Measurements from ENCODE around the gene MVB12B. TPM values are rescaled to one million over a fixed set of nuclear protein-coding genes. Genes with fewer than 3 reads are reported as not detected.

Gene MVB12B
- total RNA-seq, 2 experiments from 2014 or later = 14.3 to 15.3 TPM

GRCh38 chr9:126516561-126516935 lies 189.9 kb downstream of the MVB12B start:
- Histone ChIP-seq H3K4me3 (ENCODE audit: low read length) (peak overlapping the region; percentile 62), H3K9me3 (ENCODE audit: control insufficient read depth in 1 of 2, insufficient read depth in 1 of 2, low read length in 2 of 2) (peaks cover 0 to 14% of the 10 kb centered on the region in 2 experiments), H3K36me3 (ENCODE audit: insufficient read depth, low read length) (no peaks in the 10 kb centered on the region), H3K27ac (ENCODE audit: low read depth in 1 of 2, low read length in 2 of 2) (peak overlapping the region in 1 of 2 donors; percentile 42), H3K4me1 (ENCODE audit: insufficient read depth, low read length) (peaks cover 40% of the 10 kb centered on the region), H3K27me3 (ENCODE audit: control insufficient read depth in 1 of 2, insufficient read depth in 2 of 2, low read length in 2 of 2) (peaks cover 30 to 48% of the 10 kb centered on the region in 2 experiments)
- peaks cover 74% of the 10 kb centered on the region for H3K27me3 Mint-ChIP-seq
- DNase-seq = no peak
- H3K9me3 Mint-ChIP-seq = no peaks in the 10 kb centered on the region
- no peaks in the 10 kb centered on the region for H3K36me3 Mint-ChIP-seq (ENCODE audit: low read depth)
- intact Hi-C loops (cut with DNase I, micrococcal nuclease) = no loop called here
- ChIA-PET CTCF (interaction anchor here (0.6 to 2.1 kb wide), 4 partner anchors 16 to 41 kb away, joined by 3 to 6 read pairs (median 4); no protein-coding TSS in a partner anchor), POLR2A (interaction anchor here (1.6 kb wide), 1 partner anchor 41 kb away, joined by 5 read pairs; no protein-coding TSS in a partner anchor)
- peak overlapping the region; percentile 78 for H3K4me3 Mint-ChIP-seq
- TF ChIP-seq, protein P1, sequence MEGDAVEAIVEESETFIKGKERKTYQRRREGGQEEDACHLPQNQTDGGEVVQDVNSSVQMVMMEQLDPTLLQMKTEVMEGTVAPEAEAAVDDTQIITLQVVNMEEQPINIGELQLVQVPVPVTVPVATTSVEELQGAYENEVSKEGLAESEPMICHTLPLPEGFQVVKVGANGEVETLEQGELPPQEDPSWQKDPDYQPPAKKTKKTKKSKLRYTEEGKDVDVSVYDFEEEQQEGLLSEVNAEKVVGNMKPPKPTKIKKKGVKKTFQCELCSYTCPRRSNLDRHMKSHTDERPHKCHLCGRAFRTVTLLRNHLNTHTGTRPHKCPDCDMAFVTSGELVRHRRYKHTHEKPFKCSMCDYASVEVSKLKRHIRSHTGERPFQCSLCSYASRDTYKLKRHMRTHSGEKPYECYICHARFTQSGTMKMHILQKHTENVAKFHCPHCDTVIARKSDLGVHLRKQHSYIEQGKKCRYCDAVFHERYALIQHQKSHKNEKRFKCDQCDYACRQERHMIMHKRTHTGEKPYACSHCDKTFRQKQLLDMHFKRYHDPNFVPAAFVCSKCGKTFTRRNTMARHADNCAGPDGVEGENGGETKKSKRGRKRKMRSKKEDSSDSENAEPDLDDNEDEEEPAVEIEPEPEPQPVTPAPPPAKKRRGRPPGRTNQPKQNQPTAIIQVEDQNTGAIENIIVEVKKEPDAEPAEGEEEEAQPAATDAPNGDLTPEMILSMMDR (IDR thresholded peaks at IDR 0.05) = no peak
- H3K4me1 Mint-ChIP-seq (ENCODE audit: low read depth) = peaks cover 34% of the 10 kb centered on the region
- H3K27ac Mint-ChIP-seq = peak overlapping the region; percentile 10
- no peak for ATAC-seq (ENCODE audit: poor library complexity)

- H3K27ac ChIP-seq (ENCODE audit: low read depth in 1 of 2, low read length in 2 of 2) = peak overlapping the region in 1 of 2 donors; percentile 42
- Mint-ChIP-seq H3K4me3 (peak overlapping the region; percentile 78), H3K27ac (peak overlapping the region; percentile 10), H3K36me3 (ENCODE audit: low read depth) (no peaks in the 10 kb centered on the region), H3K4me1 (ENCODE audit: low read depth) (peaks cover 34% of the 10 kb centered on the region), H3K27me3 (peaks cover 70% of the 10 kb centered on the region), H3K9me3 (no peaks in the 10 kb centered on the region)
- ATAC-seq (ENCODE audit: poor library complexity) (peak; percentile 48), DNase-seq (peak in 4 of 14 experiments; percentile 30 to 70 (median 62))
- ChIA-PET CTCF (interaction anchor here (1.0 to 1.7 kb wide), 4 partner anchors 16 to 41 kb away, joined by 4 to 7 read pairs (median 6); no protein-coding TSS in a partner anchor), POLR2A (interaction anchor here (1.2 to 1.6 kb wide), 3 partner anchors 41 to 120 kb away, joined by 3 to 5 read pairs (median 4); no protein-coding TSS in a partner anchor)
- peaks cover 40% of the 10 kb centered on the region for H3K4me1 ChIP-seq (ENCODE audit: insufficient read depth, low read length)
- H3K36me3 ChIP-seq (ENCODE audit: insufficient read depth, low read length) = no peaks in the 10 kb centered on the region
- intact Hi-C loops (cut with DNase I, micrococcal nuclease) = no loop called here
- peak overlapping the region; percentile 62 for H3K4me3 ChIP-seq (ENCODE audit: low read length)
- peaks cover 0 to 14% of the 10 kb centered on the region in 2 experiments for H3K9me3 ChIP-seq (ENCODE audit: control insufficient read depth in 1 of 2, insufficient read depth in 1 of 2, low read length in 2 of 2)
- TF ChIP-seq, protein P1 (IDR thresholded peaks at IDR 0.05) = no peak
- peaks cover 30 to 48% of the 10 kb centered on the region in 2 experiments for H3K27me3 ChIP-seq (ENCODE audit: control insufficient read depth in 1 of 2, insufficient read depth in 2 of 2, low read length in 2 of 2)
Observed at GRCh38 chr9:126516936-126517832, 190.6 kb downstream of the MVB12B start.

DNA sequence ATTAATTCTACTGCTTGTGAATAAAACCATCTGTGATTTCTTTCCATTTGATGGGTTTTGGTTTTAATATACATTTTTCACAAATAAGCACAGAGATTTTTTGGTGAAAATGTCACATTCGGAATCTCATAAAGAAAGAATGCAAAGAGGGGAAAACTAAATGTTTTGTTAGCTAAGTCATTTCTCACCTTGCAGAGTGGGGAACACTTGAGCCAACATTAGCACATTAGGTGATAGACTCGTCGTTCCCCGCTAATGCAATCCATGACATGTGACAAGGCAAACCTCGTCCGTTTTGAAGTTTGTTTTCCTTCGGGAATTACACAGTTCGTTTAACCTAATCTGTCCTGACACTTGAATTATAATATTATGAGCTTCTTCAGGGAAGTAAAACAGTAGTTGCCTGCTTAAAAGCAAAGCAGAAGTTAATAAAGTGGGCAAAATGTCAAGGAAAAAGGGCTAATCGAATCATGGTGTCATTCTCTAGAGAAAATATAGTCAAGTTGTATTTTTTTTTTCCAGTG lies 191.3 kb downstream of the MVB12B start:
- Mint-ChIP-seq H3K27me3 (peaks cover 63% of the 10 kb centered on the region), H3K4me3 (peak overlapping the region; percentile 78), H3K27ac (peak overlapping the region; percentile 10), H3K9me3 (no peaks in the 10 kb centered on the region), H3K4me1 (ENCODE audit: low read depth) (peaks cover 34% of the 10 kb centered on the region), H3K36me3 (ENCODE audit: low read depth) (no peaks in the 10 kb centered on the region)
- intact Hi-C loops (cut with DNase I, micrococcal nuclease) = no loop called here
- H3K27ac ChIP-seq (ENCODE audit: low read depth in 1 of 2, low read length in 2 of 2) = no peak overlapping the region
- POLR2A ChIA-PET = interaction anchor here (1.2 to 1.6 kb wide), 3 partner anchors 40 to 121 kb away, joined by 3 to 5 read pairs (median 4); no protein-coding TSS in a partner anchor
- DNase-seq (peak in 1 of 14 experiments; percentile 23), ATAC-seq (ENCODE audit: poor library complexity) (no peak)
- H3K9me3 ChIP-seq (ENCODE audit: control insufficient read depth in 1 of 2, insufficient read depth in 1 of 2, low read length in 2 of 2) = peaks cover 0 to 14% of the 10 kb centered on the region in 2 experiments
- CTCF ChIA-PET = interaction anchor here (0.8 to 1.7 kb wide), 4 partner anchors 17 to 40 kb away, joined by 3 to 7 read pairs (median 6); no protein-coding TSS in a partner anchor
- peaks cover 30 to 48% of the 10 kb centered on the region in 2 experiments for H3K27me3 ChIP-seq (ENCODE audit: control insufficient read depth in 1 of 2, insufficient read depth in 2 of 2, low read length in 2 of 2)
- TF ChIP-seq, protein P1 (IDR thresholded peaks at IDR 0.05) = no peak
- no peaks in the 10 kb centered on the region for H3K36me3 ChIP-seq (ENCODE audit: insufficient read depth, low read length)
- H3K4me1 ChIP-seq (ENCODE audit: insufficient read depth, low read length) = peaks cover 44% of the 10 kb centered on the region
- H3K4me3 ChIP-seq (ENCODE audit: low read length) = peak overlapping the region; percentile 62

Data from CD4-positive, alpha-beta T cell (primary cell).